Left lung (tissue), 10 donors: ENCODE data around the gene STEAP1B. TPM values are rescaled to one million over a fixed set of nuclear protein-coding genes. Genes with fewer than 3 reads are reported as not detected.

ENCODE experiments used
- ATAC-seq: fragments of 200-7000 bp; cut with Tn5 transposase; one replicate; pipeline ENCODE4 v1.9.1; 2020; ENCODE audit warnings: moderate library complexity
- DNase-seq, 4 donors: peaks; one replicate each; pipeline ENCODE4 v3.0.0-alpha.2; 2013 to 2020
- H3K27ac ChIP-seq, 2 donors: fragments of 200-600 bp; sonication (generic) in 1 of 2; one replicate each; pipeline versions ENCODE4 v1.5.0 to v1.8.0; 2020 to 2021
- H3K27me3 ChIP-seq, 2 donors: fragments of 200-600 bp; sonication (generic) in 1 of 2; one replicate each; pipeline versions ENCODE4 v1.5.0 to v1.8.0; 2020 to 2021
- H3K36me3 ChIP-seq, 2 donors: fragments of 200-600 bp; sonication (generic) in 1 of 2; one replicate each; pipeline versions ENCODE4 v1.5.0 to v1.8.0; 2020 to 2021
- H3K4me1 ChIP-seq, 2 donors: fragments of 200-600 bp; one replicate each; pipeline ENCODE4 v1.8.0; 2021
- H3K4me3 ChIP-seq, 2 donors: fragments of 200-600 bp; sonication (generic) in 1 of 2; one replicate each; pipeline versions ENCODE4 v1.5.0 to v1.8.0; 2020 to 2021; ENCODE audit warnings: mild to moderate bottlenecking in 1 of 2
- H3K9me3 ChIP-seq, 2 donors: fragments of 200-600 bp; sonication (generic) in 1 of 2; one replicate each; pipeline versions ENCODE4 v1.5.0 to v1.8.0; 2020 to 2021
- CTCF ChIP-seq, 2 donors: fragments of 200-600 bp; sonication (generic) in 1 of 2; IDR thresholded peaks; one replicate each; pipeline versions ENCODE4 v1.5.0 to v1.8.0; 2021; ENCODE audit warnings: antibody characterized with exemption in 2 of 2
- intact Hi-C, 2 donors: fragments of 100-400 bp; cut with DNase I; formaldehyde crosslinking; loops; one replicate each; pipeline versions ENCODE4 v1.11.2 to v1.14.2; 2022
- polyA plus RNA-seq, 6 donors: library from polyadenylated mRNA; unstranded; fragments of 120-200 nt; gene quantifications; one replicate each; pipeline ENCODE4 v1.2.1, GENCODE V29; 2013; ENCODE audit not compliant: insufficient read length in 6 of 6
- total RNA-seq, 2 donors: library from RNA; stranded (reverse); fragmentation: NEBNext Ultra II Directional; extraction: Animal tissue kit (Norgen Biotek cat#: 25700); gene quantifications; one replicate each; pipeline ENCODE4 v1.2.1, GENCODE V29; 2021
- donor health status: DM: no; HTN: yes; CAD: no.
- donor health status: DM: no; HTN: no; CAD: no.

Gene STEAP1B
- total and polyA plus RNA-seq, 8 donors: 0.85 to 3.4 (median 2.7) TPM

GRCh38 chr7:22411977-22412693 is 87.9 kb downstream of the STEAP1B start:
- H3K27me3 ChIP-seq: no peaks in the 10 kb centered on the region
- no peaks in the 10 kb centered on the region for H3K9me3 ChIP-seq
- no peak overlapping the region for H3K27ac ChIP-seq
- ATAC-seq (no peak), DNase-seq (no peak)
- no peak for TF ChIP-seq CTCF (IDR thresholded peaks at IDR 0.05)
- no peaks in the 10 kb centered on the region for H3K36me3 ChIP-seq
- intact Hi-C loops: no loop called here
- H3K4me1 ChIP-seq: no peaks in the 10 kb centered on the region
- no peak overlapping the region for H3K4me3 ChIP-seq

- no peak for ATAC-seq
- no peak for TF ChIP-seq CTCF (IDR thresholded peaks at IDR 0.05)
- intact Hi-C loops: no loop called here
- H3K36me3 ChIP-seq: no peaks in the 10 kb centered on the region
- H3K4me3 ChIP-seq: no peak overlapping the region
- H3K27me3 ChIP-seq: no peaks in the 10 kb centered on the region
- H3K9me3 ChIP-seq: no peaks in the 10 kb centered on the region
- H3K27ac ChIP-seq: no peak overlapping the region
- DNase-seq: no peak
- H3K4me1 ChIP-seq: no peaks in the 10 kb centered on the region
Measured at GRCh38 chr7:22406715-22407114, 93.3 kb downstream of the STEAP1B start.

DNA sequence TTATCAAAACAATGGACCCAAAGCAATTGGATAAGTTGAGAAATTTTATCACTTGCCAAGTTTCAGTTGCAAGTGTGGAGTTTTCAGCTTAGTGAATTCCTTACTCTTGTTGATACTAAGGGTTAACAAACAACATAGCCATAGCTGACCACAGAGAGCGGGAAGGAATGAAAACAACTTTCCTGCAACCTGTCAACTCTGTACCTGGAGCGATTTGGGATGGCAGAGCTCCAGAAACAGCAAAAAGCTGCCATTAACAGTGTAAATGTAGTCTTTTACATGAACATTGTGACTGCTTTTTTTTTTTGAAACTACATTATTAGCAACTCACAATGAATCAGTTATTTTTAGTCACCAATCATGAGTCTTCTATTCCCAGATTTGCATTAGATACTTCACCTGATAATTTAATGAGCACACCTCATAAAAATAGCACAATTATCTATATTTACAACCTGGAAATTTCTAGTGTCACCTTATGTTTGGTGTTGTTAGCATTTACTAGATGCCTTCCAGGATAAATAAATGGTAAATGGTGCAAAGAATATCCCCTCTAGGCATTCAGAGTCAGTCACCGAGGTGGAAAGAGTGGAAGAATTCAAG is 95.5 kb downstream of the STEAP1B start:
- no peaks in the 10 kb centered on the region for H3K27me3 ChIP-seq
- TF ChIP-seq CTCF (IDR thresholded peaks at IDR 0.05): no peak
- no peak overlapping the region for H3K27ac ChIP-seq
- H3K4me1 ChIP-seq: no peaks in the 10 kb centered on the region
- intact Hi-C loops: no loop called here
- DNase-seq (no peak), ATAC-seq (no peak)
- no peaks in the 10 kb centered on the region for H3K9me3 ChIP-seq
- H3K4me3 ChIP-seq: no peak overlapping the region
- H3K36me3 ChIP-seq: no peaks in the 10 kb centered on the region

DNA sequence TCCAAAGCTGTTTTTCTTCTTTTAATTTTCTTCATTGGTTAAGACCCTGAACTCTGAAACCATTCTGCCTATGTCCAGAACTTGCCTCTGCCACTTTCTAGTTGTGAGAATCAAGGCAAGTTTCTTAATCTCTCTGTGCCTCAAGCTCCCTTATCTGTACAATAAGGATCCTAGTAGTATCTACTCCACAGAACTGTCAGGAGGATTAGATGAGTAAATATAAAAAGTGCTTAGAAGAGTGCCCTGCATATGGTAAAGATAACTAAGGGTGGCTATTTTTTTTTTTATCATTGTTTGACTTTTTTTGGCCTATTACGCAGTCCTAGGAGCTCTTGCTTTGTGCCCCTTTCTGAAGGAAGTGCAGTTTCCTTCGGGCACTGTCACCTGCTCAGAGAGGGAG is 96.6 kb downstream of the STEAP1B start:
- H3K27ac ChIP-seq: no peak overlapping the region
- no peak for TF ChIP-seq CTCF (IDR thresholded peaks at IDR 0.05)
- ATAC-seq: no peak

DNA sequence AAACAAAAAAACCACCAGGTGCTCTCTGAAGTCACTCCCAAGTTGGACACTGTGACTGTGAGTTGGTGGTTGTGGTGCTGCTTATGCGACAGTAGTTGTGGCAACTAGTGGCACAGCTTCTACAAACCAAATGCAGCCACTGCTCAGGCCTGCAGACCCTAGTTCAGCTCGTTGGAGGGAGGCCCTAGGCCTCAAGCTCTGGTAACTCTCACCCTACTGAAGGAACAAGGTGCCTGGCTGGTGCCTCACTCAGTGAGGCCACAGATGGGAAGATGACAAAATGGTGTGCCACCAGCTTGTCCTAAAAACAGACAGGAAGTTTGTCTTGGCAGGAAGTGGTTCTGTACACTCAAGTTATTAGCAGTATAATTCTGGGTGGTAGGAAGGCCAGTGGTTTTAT is 97.7 kb downstream of the STEAP1B start:
- no peak for TF ChIP-seq CTCF (IDR thresholded peaks at IDR 0.05)
- H3K4me1 ChIP-seq: no peaks in the 10 kb centered on the region
- H3K27ac ChIP-seq: no peak overlapping the region
- DNase-seq (no peak), ATAC-seq (no peak)
- H3K36me3 ChIP-seq: no peaks in the 10 kb centered on the region
- no peak overlapping the region for H3K4me3 ChIP-seq
- no peaks in the 10 kb centered on the region for H3K27me3 ChIP-seq
- intact Hi-C loops: no loop called here
- H3K9me3 ChIP-seq: no peaks in the 10 kb centered on the region

More for the DNA sequence above, 96.6 kb downstream of the STEAP1B start:
- no peak for DNase-seq
- Histone ChIP-seq H3K4me1 (no peaks in the 10 kb centered on the region), H3K4me3 (no peak overlapping the region), H3K27me3 (no peaks in the 10 kb centered on the region), H3K9me3 (no peaks in the 10 kb centered on the region), H3K36me3 (no peaks in the 10 kb centered on the region)
- intact Hi-C loops: no loop called here
